NCI-H526 (cell line): ENCODE data around the gene SHLD2.
"Not testable (repeated sequence)": the region's sequence is repeated elsewhere in the genome, so short reads cannot be mapped to it uniquely, and the experiment has no call there.

Experiments
- DNase-seq, 2 experiments: peaks; one replicate each; lab custom pipeline; 2025; lab: John Stamatoyannopoulos, UW

Gene SHLD2

GRCh38 chr10:87213150-87213765 is 118.3 kb downstream of the SHLD2 start:
- not testable (repeated sequence) for DNase-seq

GRCh38 chr10:87213806-87214205 is 118.8 kb downstream of the SHLD2 start:
- DNase-seq: not testable (repeated sequence)

GRCh38 chr10:87216120-87216519 is 121.1 kb downstream of the SHLD2 start:
- DNase-seq: not testable (repeated sequence)

- not testable (repeated sequence) for DNase-seq
These were observed 124.4 kb downstream of the SHLD2 start for GRCh38 chr10:87219370-87219769.

- DNase-seq: not testable (repeated sequence)
These were observed 127.8 kb downstream of the SHLD2 start for GRCh38 chr10:87222789-87223188.

- DNase-seq: not testable (repeated sequence)
These were observed 130.1 kb downstream of the SHLD2 start, which contains the start of gene NUTM2A for GRCh38 chr10:87225148-87225547. TSS of gene NUTM2A (plus strand) at chr10:87225448. CDS start at chr10:87225831, 383 bp downstream.

GRCh38 chr10:87228247-87228646 is 133.2 kb downstream of the SHLD2 start:
- DNase-seq: not testable (repeated sequence)

- not testable (repeated sequence) for DNase-seq
These were observed 134.2 kb downstream of the SHLD2 start for GRCh38 chr10:87229211-87229610.

GRCh38 chr10:87234854-87235253 is 139.8 kb downstream of the SHLD2 start:
- not testable (repeated sequence) for DNase-seq

- DNase-seq: not testable (repeated sequence)
These were observed 142.2 kb downstream of the SHLD2 start for GRCh38 chr10:87237244-87237643.

- DNase-seq: not testable (repeated sequence)
These were observed 144.4 kb downstream of the SHLD2 start for GRCh38 chr10:87239346-87239808.
